ENCODE measurements around the gene CLEC9A. TPM values are rescaled to one million over a fixed set of nuclear protein-coding genes. Genes with fewer than 3 reads are reported as not detected.
"Not testable (repeated sequence)": the region's sequence is repeated elsewhere in the genome, so short reads cannot be mapped to it uniquely, and the experiment has no call there.

CLEC9A gene
- total and polyA plus RNA-seq, 11 donors = 0.04 to 0.24 (median 0.21) TPM; not detected in 6

GRCh38 chr12:10018386-10018785 is 12.1 kb upstream of the CLEC9A start:
- Histone ChIP-seq H3K4me1 (peaks cover 0 to 10% (median 0%) of the 10 kb centered on the region in 12 donors), H3K27me3 (no peaks in the 10 kb centered on the region), H3K4me3 (no peak overlapping the region), H3K27ac (peak overlapping the region in 1 of 12 donors; percentile 3), H3K9me3 (no peaks in the 10 kb centered on the region), H3K36me3 (no peaks in the 10 kb centered on the region)
- no peak for ATAC-seq
- intact Hi-C loops (cut with DNase I) = no loop called here
- no peak for DNase-seq
- TF ChIP-seq POLR2A (IDR thresholded peaks at IDR 0.05) (no peak), CTCF (IDR thresholded peaks at IDR 0.05) (no peak)
- WGBS, 4 donors = 77 to 88% (median 86%) methylated on average over 5 of the region's 5 CpGs

GRCh38 chr12:10021342-10021741 is 9.1 kb upstream of the CLEC9A start:
- no peak for DNase-seq
- no peaks in the 10 kb centered on the region for H3K36me3 ChIP-seq
- intact Hi-C loops (cut with DNase I) = no loop called here

GRCh38 chr12:10025236-10025635 is 5.2 kb upstream of the CLEC9A start:
- 74 to 94% (median 85%) methylated on average over 3 of the region's 3 CpGs for WGBS, 4 donors

More at GRCh38 chr12:10021342-10021741, 9.1 kb upstream of the CLEC9A start:
- 60 to 85% (median 81%) methylated on average over 3 of the region's 3 CpGs for WGBS, 4 donors
- Histone ChIP-seq H3K4me3 (no peak overlapping the region), H3K4me1 (peaks cover 0 to 10% (median 0%) of the 10 kb centered on the region in 12 donors), H3K27me3 (no peaks in the 10 kb centered on the region), H3K9me3 (no peaks in the 10 kb centered on the region), H3K27ac (no peak overlapping the region)
- TF ChIP-seq CTCF (IDR thresholded peaks at IDR 0.05) (no peak), POLR2A (IDR thresholded peaks at IDR 0.05) (no peak)
- ATAC-seq = no peak

GRCh38 chr12:10026666-10027065 is 3.8 kb upstream of the CLEC9A start:
- H3K9me3 ChIP-seq; intact Hi-C loops (cut with DNase I); ATAC-seq; H3K36me3 ChIP-seq; H3K27me3 ChIP-seq; H3K4me3 ChIP-seq; H3K4me1 ChIP-seq; DNase-seq: not testable (repeated sequence)
- H3K27ac ChIP-seq = peak overlapping the region in 1 of 12 donors; percentile 15
- WGBS, 4 donors = 84 to 91% (median 89%) methylated on average over 4 of the region's 4 CpGs

More at GRCh38 chr12:10025236-10025635, 5.2 kb upstream of the CLEC9A start:
- ATAC-seq (no peak), DNase-seq (no peak)
- TF ChIP-seq CTCF (IDR thresholded peaks at IDR 0.05) (no peak), POLR2A (IDR thresholded peaks at IDR 0.05) (no peak)
- no peaks in the 10 kb centered on the region for H3K9me3 ChIP-seq
- no peak overlapping the region for H3K4me3 ChIP-seq
- intact Hi-C loops (cut with DNase I) = no loop called here
- H3K27me3 ChIP-seq = no peaks in the 10 kb centered on the region
- H3K4me1 ChIP-seq = no peaks in the 10 kb centered on the region
- no peaks in the 10 kb centered on the region for H3K36me3 ChIP-seq
- H3K27ac ChIP-seq = no peak overlapping the region

GRCh38 chr12:10027311-10027710 is 3.2 kb upstream of the CLEC9A start:
- Histone ChIP-seq H3K36me3 (no peaks in the 10 kb centered on the region), H3K4me3 (no peak overlapping the region), H3K4me1 (no peaks in the 10 kb centered on the region), H3K27me3 (no peaks in the 10 kb centered on the region), H3K27ac (peak overlapping the region in 1 of 12 donors; percentile 15), H3K9me3 (no peaks in the 10 kb centered on the region)
- no peak for ATAC-seq
- DNase-seq = no peak
- no peak for TF ChIP-seq CTCF (IDR thresholded peaks at IDR 0.05)
- TF ChIP-seq POLR2A (IDR thresholded peaks at IDR 0.05) = no peak
- 66 to 79% (median 70%) methylated on average over 3 of the region's 3 CpGs for WGBS, 4 donors
- intact Hi-C loops (cut with DNase I) = no loop called here

All from heart left ventricle (tissue), 16 donors.